GM19193 (cell line): Measurements from ENCODE around the gene LGR6.

Experiments used
- POLR2A ChIP-seq: IDR thresholded peaks from 4 replicates; pipeline ENCODE4 v1.6.1; 2011; ENCODE audit not compliant: insufficient read depth, insufficient read length; ENCODE audit errors: extremely low read depth

The LGR6 gene

DNA sequence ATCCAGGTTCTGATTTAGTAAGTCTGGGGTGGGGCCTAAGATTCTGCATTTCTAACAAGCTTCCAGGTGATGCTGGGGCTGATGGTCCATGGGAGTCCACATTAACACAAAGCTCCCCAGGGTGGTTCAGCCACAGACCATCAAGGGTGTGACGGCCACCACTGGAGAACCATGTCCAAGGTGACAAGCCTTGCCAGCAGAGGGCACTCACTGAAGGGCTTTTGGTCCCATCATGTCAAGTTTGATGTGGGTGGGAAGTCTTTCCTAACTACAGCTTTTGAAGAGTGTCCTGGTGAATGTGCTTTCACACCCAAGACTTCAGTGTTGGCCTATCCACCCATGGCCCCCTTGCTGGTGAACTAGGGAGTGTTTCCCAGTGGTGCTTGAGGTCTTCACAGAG, 81.0 kb downstream of the LGR6 start:
- TF ChIP-seq POLR2A: no peak

DNA sequence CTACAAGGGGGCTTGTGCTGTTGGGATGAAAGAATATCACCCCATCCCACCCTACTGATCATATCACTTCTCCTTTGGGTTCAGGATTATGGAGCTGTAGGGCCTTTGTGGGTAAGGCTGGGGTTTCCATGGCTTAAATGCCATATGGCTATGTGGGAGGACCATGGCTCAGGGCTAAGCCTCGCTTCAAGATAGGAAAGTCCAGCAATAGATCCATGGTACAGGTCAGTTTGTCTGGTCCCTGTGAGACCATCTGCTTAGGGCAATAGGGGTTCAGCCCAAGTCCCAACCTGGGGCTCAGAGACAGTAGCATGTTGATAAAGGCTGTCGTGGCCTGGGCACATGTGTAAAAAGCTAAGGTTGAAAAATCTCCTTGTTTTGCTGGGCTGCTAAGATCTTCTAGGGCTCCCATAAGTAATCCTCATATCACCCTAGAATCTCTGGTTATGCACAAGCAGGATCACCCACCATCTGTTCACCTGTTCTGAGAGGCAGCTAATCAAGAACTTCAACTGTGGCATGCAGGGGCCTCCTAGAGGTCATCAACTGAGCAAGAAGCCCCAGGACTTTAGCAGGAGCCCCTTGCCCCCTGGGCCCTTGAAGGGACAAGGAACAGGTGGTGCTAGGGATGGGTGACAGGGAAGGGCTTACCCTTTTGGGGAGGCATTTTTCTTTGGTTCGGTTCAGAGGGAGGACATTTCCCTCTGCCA, 81.6 kb downstream of the LGR6 start:
- TF ChIP-seq POLR2A: no peak

DNA sequence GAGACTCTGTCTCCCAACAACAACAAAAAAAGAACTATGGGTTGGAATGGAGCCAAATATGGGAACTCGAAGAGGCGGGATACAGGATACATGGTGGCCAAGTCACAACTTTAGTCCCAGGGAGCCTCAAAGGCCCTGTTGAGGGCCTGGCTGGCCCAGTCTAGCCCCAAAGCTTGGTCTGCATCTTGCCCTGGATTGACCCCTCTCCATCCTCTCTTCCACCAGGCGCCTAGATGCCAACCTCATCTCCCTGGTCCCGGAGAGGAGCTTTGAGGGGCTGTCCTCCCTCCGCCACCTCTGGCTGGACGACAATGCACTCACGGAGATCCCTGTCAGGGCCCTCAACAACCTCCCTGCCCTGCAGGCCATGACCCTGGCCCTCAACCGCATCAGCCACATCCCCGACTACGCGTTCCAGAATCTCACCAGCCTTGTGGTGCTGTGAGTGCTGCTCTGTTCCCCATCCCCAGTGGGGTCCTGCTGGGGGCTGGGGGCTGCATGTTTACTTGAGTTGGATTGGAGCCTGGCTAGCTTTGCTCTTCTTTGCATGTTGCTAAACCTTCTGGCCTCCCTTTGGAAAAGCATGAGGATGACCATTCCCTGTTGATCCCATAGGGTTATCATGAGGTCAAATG, 82.6 kb downstream of the LGR6 start:
- no peak for TF ChIP-seq POLR2A

DNA sequence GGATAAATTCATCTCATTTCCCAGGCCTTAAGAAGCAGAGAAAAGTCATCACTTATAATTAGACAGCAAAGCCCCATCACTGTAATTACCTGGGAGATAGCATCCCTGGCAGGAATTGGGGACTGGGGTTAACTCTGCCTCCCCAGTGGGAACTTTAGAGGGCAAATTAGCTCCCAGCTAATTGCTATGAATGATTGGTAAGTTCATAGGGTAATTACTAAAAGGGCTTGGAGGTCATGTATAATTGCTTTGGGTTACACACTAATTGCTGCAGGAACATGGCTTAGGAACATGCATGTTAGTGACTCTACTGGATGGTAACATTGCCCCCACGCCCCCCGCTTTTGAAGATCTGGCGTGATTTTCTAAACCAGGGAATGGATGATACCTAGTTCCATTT, 83.3 kb downstream of the LGR6 start:
- no peak for TF ChIP-seq POLR2A

DNA sequence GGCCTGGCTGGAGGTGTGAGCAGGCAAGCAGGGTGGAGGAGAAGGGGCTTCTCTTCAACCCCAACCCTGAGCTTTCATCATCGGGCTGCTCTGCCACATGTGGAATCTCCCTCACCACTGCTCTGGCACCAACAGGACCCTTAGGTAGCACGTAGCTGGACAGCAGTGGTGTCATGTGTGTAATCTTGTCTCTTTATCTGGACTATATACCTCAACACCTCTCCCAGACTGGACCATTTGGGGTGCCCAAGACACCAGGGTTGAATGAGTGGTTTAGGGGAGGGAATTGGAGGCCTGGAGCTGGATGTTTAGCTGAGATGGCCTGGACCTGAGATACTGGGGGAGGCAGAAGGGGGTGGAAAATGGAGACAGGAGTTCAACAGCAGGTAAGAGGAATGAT, 85.2 kb downstream of the LGR6 start:
- no peak for TF ChIP-seq POLR2A

DNA sequence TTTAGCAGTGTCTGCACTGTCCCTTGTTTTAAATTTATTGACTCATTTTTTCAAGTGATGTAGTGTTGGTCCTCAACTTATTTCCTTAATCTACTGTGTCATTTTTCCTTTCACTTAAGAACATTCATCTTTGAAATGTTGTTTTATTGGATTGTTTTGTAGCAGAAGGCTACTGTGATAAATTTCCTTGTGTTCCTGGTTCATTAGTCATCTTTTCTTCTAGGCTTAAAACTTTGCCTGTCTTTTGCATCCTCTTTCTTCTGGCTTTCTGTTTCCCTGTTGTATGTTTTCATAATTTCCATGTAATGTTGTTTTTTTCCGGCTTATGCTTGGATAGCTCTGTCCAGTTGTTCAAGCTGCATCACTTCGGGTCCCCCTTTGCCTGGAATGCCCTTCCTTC, 86.2 kb downstream of the LGR6 start:
- no peak for TF ChIP-seq POLR2A

DNA sequence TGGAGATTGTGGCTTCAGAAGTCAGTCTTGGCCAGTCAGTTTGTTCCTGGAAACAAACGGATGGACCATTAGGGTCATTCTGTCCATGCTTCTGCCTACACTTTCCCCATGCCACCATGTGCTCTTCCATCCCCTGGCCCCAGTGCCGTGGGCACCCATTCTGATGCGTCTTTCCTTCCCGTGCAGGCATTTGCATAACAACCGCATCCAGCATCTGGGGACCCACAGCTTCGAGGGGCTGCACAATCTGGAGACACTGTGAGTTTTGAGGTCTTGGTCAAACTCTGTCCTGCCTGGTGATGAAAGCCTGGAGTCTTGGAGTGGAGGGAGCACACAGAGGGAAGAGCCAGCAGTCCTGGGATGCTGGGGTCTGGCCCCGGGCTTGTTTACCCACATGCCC, 87.0 kb downstream of the LGR6 start:
- TF ChIP-seq POLR2A: no peak

DNA sequence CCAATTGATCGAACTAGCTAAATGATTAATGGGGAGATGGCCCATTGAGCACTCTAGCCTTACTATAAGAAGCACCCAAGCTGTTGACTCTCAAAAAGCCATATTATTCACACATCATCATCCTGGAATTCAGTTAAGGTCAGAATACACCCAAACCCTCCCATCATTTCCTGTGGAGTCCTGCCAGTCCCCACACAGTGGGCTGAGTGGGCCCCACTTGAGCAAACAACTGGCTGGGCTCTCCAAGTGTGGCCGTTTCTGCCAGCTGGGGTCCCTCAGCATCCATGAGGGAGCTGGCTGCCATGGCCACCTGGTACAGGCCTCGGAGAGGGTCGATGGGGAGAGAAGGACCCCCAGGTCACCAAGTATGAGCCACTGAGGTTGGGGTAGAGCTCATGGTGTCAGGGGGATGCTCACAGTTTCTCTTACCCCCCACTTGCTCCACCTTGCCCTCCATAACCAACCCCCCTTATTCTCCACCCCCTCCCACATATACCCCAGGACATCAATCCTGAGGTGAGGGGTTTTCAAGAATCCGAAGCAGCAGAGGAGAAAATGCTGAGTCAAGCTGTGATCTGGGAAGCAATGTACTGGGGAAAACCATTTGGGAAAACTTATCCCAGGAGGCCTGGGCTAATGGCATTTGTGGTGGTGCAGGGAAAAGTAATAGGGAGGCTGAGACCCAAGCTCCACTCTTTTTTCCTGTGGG, 87.9 kb downstream of the LGR6 start:
- no peak for TF ChIP-seq POLR2A

DNA sequence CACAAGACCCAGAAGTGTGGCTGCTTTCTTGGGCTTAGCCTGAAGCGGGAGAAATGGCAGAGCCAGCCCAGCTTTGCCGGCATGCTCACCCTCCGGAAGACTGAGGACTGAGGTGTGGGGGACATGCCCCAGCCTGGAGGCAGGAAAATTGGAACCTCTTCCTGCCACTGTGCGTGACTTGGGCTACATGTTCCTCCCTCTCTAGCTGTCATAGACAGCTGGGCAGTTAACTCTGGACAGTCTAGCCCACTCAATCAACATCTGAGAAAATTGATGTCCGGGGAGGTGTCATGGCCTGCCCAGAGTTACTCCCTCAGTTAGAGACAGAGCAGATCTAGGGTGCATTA, 88.4 kb downstream of the LGR6 start:
- no peak for TF ChIP-seq POLR2A

DNA sequence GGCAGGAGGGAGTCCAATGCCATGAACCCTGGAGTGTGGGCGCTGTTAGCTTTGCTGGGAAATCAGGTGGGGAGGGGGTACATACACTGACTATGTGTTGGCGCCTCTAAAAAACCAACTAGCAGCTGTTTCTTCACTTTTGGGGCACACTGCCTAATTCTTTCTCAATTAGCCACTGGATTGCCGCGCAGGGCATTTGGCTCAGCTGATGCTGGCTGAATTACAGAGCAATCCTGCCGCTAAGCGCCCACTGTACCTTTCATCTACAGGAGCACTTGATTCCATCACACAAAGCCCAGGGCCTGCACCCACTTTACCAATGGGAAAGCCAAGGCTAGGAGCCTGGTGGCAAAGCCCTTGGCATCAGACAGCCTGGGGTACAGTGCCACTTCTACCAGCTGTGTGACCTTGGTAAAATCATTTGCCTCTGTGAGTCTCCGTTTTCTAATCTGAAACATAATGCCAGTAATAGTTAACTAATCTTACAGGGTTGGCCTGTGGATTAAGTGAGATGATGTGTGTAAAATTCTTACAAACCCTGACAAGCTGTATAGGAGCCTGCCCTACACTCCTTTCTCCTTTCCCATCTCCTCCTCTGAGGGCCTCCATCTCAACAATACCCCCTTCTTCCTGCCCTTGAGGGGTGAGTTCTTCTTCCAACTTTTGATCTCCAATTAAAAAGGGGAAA, 89.1 kb downstream of the LGR6 start:
- TF ChIP-seq POLR2A: no peak

DNA sequence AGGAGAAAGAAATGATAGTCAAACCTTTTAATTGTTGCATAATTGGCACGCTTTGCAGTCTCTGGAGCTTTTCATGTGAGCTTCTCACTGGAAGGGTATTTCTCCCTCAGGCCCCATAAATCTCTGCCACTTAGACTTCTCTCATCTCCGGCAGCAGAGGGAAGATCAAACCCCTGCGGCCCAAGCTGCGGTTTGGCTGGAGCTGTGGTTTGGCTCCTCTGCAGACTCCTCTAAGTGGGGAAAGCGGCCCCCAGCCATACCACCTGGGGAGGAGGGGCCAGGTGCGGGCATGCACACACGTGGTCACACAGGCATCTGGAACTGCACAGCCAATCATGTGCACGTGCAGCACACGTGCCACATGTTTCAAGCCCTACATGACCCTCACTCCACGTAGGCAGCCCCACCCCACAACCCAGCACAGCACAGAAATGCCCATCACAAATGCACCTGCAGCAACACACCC, 89.8 kb downstream of the LGR6 start:
- no peak for TF ChIP-seq POLR2A

DNA sequence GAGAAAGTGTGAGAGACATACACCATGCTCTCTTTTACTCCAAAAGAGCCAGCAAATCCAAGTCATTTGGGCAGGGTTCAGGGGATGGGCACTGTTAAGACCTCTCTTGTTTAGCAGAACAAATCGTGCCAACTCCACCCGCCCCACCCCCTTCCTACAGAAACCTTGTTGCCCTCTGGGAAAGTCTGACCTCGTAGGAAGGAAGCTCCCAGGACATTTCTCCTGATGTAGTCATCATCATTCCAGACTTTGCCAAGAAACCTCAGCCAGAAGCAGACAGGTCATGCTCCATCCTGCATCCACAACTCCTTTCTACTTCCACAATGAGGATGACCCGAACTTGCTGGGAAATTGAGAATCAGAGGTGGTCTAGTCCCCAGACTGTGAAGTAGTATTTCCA, 90.4 kb downstream of the LGR6 start:
- TF ChIP-seq POLR2A: no peak

DNA sequence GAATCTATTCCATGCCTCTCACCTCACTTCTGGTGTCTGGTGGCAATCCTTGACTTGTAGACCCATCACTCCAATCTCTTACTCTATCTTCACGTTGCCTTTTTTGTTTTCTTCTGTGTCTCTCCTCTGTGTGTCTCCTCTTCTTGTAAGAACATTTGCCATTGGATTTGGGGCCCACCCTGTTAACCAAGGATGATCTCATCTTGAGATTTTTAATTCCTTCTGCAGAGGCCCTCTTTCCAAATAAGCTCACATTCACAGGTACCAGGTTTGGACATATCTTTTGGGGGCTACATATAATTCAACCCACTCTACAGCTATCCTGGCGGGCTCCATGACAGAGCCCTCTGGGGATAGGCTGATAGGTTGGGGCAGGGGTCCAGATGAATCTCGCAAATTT, 92.3 kb downstream of the LGR6 start:
- TF ChIP-seq POLR2A: no peak

DNA sequence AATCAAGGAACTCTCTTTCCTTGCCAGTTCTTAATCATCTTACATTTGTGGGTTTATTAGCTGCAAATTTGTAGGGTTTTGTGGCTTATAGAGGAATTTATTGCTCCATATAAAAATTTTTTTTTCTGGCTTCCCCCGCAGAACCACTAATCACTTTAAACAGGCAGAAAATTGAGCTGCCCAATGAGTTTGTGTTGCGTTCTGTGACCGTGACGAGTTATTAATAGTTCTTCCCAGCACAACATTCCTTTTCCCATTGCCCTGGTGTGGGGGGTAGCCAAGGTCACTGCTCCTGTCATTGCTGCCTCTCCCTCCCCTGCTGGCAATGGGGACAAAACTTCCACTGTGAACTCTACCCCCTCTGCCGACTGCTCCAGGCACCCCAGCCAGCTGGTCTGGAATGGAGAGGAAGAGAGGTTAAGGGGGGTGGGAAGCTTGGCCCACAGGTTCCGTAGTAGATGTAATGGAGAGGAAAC, 93.1 kb downstream of the LGR6 start:
- no peak for TF ChIP-seq POLR2A

DNA sequence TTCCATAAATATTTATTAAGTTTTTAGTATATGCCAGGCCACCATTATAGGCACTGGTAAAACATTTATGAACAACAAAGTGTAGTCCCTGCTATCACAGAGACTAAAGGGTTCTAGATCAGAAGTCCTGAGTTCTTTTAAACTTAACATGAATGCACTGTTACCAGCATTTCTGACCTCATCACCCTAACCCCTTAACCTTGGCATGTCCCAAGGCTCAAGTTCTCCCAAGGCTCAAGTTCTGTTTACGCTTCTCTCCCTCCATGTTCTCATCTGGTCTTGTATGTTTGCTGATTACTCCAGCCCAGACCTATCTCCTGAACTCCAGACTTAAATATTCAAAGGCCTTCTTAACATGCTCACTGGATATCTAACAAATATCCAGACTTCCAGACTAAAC, 93.6 kb downstream of the LGR6 start:
- TF ChIP-seq POLR2A: no peak

DNA sequence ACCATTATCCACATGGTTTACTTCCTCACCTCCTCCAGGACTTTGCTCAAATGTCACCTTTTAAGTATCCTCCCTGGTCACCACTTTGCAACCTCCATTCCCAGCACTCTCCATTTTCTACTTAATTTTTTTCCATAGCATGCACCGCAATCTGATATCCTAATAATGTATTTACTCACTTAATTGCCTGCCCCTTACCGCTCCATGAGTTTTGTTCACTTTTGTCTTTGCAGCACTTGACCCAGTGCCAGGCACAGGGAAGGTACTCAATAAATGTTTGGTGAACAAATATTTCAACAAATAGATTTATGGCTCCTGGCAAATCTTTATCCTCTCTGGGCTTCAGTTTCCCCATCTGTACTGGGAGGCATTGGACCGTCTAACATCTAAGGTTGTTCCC, 94.6 kb downstream of the LGR6 start:
- TF ChIP-seq POLR2A: no peak

DNA sequence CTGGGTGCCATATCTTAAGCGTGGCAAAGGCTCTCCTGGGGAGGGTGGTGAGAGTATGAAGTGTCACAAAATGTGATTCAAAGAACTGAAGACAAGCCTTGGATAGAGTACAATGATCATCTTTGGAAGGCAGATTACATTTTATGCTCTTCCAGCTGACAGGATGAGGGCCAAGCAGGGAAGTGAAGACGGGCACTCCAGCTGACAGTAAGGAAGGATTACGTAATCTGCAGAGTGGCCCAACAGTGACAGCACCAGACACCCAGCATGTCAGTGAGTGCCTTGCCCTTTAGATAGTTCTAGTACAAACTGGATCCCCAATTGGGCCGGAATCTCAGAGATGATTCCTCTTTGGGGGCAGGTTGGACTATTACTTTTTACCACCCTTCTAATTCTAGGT, 95.4 kb downstream of the LGR6 start:
- TF ChIP-seq POLR2A: no peak
